WTC11 (cell line): ENCODE measurements around the gene WNT11. TPM values are rescaled to one million over a fixed set of nuclear protein-coding genes. Genes with fewer than 3 reads are reported as not detected.

Experiments
- ATAC-seq: fragments of 200-7000 bp; cut with Tn5 transposase; 2 replicates; pipeline ENCODE4 v1.10.0; 2021; ENCODE audit warnings: mild to moderate bottlenecking, moderate library complexity
- CTCF ChIA-PET: fragments of 300-600 bp; sonication (Branson Sonifier 250); formaldehyde crosslinking; loops from one replicate; lab custom pipeline; 2021; ENCODE audit warnings: antibody characterized with exemption; lab: Charles Lee
- POLR2A ChIA-PET: fragments of 350-600 bp; sonication (Branson Sonifier 250); formaldehyde crosslinking; loops from one replicate; lab custom pipeline; 2021; ENCODE audit warnings: antibody characterized with exemption; lab: Charles Lee
- DNase-seq: peaks from one replicate; pipeline ENCODE4 v3.0.0; 2021; ENCODE audit warnings: low spot score
- H3K27ac Mint-ChIP-seq: 2 replicates; pipeline ENCODE4 v1.8.0; 2021; ENCODE audit warnings: mixed read lengths
- H3K27me3 Mint-ChIP-seq: 2 replicates; pipeline ENCODE4 v1.8.0; 2021; ENCODE audit warnings: low read depth, mild to moderate bottlenecking, moderate library complexity, mixed read lengths
- H3K36me3 Mint-ChIP-seq: 2 replicates; pipeline ENCODE4 v1.8.0; 2021; ENCODE audit warnings: mixed read lengths
- H3K4me1 Mint-ChIP-seq: 2 replicates; pipeline ENCODE4 v1.8.0; 2022; ENCODE audit warnings: mixed read lengths
- H3K4me3 Mint-ChIP-seq: 2 replicates; pipeline ENCODE4 v1.8.0; 2021; ENCODE audit warnings: mild to moderate bottlenecking, moderate library complexity, mixed read lengths
- H3K9me3 Mint-ChIP-seq: 2 replicates; pipeline ENCODE4 v1.8.0; 2021; ENCODE audit warnings: mixed read lengths
- ELF4 ChIP-seq: sonication (generic); formaldehyde crosslinking; IDR thresholded peaks from 2 replicates; pipeline ENCODE4 v1.8.1; 2022; ENCODE audit warnings: low read depth, mild to moderate bottlenecking, moderate library complexity, missing genetic modification reagents
- EMX1 ChIP-seq: fragments of 250-450 bp; sonication (Bioruptor Pico); IDR thresholded peaks from 2 replicates; pipeline ENCODE4 v1.8.0; 2021; ENCODE audit warnings: mild to moderate bottlenecking
- FOXP1 ChIP-seq: sonication (generic); formaldehyde crosslinking; IDR thresholded peaks from 2 replicates; pipeline ENCODE4 v1.8.0; 2022; ENCODE audit warnings: missing genetic modification reagents, mild to moderate bottlenecking, moderate library complexity, borderline replicate concordance
- GRHL2 ChIP-seq: fragments of 250-450 bp; sonication (Bioruptor Pico); IDR thresholded peaks from 2 replicates; pipeline ENCODE4 v1.8.0; 2022; ENCODE audit warnings: mild to moderate bottlenecking, moderate library complexity; ENCODE audit not compliant: insufficient replicate concordance, severe bottlenecking
- GTF2I ChIP-seq: fragments of 250-450 bp; sonication (Bioruptor Pico); conservative IDR thresholded peaks from 2 replicates; pipeline ENCODE4 v1.4.0; 2021; ENCODE audit warnings: mild to moderate bottlenecking
- IRF2 ChIP-seq: sonication (generic); formaldehyde crosslinking; IDR thresholded peaks from 2 replicates; pipeline ENCODE4 v1.8.0; 2022; ENCODE audit warnings: low read depth, missing genetic modification reagents, borderline replicate concordance
- JUN ChIP-seq: sonication (generic); formaldehyde crosslinking; IDR thresholded peaks from 2 replicates; pipeline ENCODE4 v1.8.0; 2023; ENCODE audit warnings: mild to moderate bottlenecking, missing genetic modification reagents
- MXD4 ChIP-seq: fragments of 250-450 bp; sonication (Bioruptor Pico); IDR thresholded peaks from 2 replicates; pipeline ENCODE4 v1.8.0; 2021; ENCODE audit warnings: mild to moderate bottlenecking, moderate library complexity, borderline replicate concordance
- NFATC4 ChIP-seq: fragments of 250-450 bp; sonication (Bioruptor Pico); IDR thresholded peaks from 2 replicates; pipeline ENCODE4 v1.9.0; 2021; ENCODE audit warnings: mild to moderate bottlenecking
- NR3C1 ChIP-seq: sonication (generic); formaldehyde crosslinking; conservative IDR thresholded peaks from 2 replicates; pipeline ENCODE4 v1.8.1; 2023; ENCODE audit warnings: low read depth, mild to moderate bottlenecking, missing genetic modification reagents
- RORB ChIP-seq: fragments of 250-450 bp; sonication (Bioruptor Pico); IDR thresholded peaks from 2 replicates; pipeline ENCODE4 v1.9.0; 2021; ENCODE audit warnings: mild to moderate bottlenecking
- SMAD4 ChIP-seq: sonication (generic); formaldehyde crosslinking; IDR thresholded peaks from 2 replicates; pipeline ENCODE4 v1.8.0; 2022; ENCODE audit warnings: mild to moderate bottlenecking, missing genetic modification reagents
- SP1 ChIP-seq: sonication (generic); formaldehyde crosslinking; conservative IDR thresholded peaks from 2 replicates; pipeline ENCODE4 v1.8.1; 2022; ENCODE audit warnings: missing genetic modification reagents
- STAT6 ChIP-seq: sonication (generic); formaldehyde crosslinking; conservative IDR thresholded peaks from 2 replicates; pipeline ENCODE4 v1.8.1; 2023; ENCODE audit warnings: mild to moderate bottlenecking, low read depth, missing genetic modification reagents, moderate library complexity
- ZNF138 ChIP-seq: sonication (generic); formaldehyde crosslinking; conservative IDR thresholded peaks from 2 replicates; pipeline ENCODE4 v1.8.1; 2022; ENCODE audit warnings: mild to moderate bottlenecking, moderate library complexity, missing genetic modification reagents
- ZNF281 ChIP-seq: sonication (generic); formaldehyde crosslinking; IDR thresholded peaks from 2 replicates; pipeline ENCODE4 v1.8.0; 2023; ENCODE audit warnings: mild to moderate bottlenecking, missing genetic modification reagents
- ZNF396 ChIP-seq: fragments of 250-450 bp; sonication (Bioruptor Pico); IDR thresholded peaks from 2 replicates; pipeline ENCODE4 v1.8.0; 2021; ENCODE audit warnings: mild to moderate bottlenecking, moderate library complexity, borderline replicate concordance
- ZNF423 ChIP-seq: fragments of 250-450 bp; sonication (Bioruptor Pico); IDR thresholded peaks from 2 replicates; pipeline ENCODE4 v2.1.2; 2022; ENCODE audit warnings: mild to moderate bottlenecking, moderate library complexity
- ZNF425 ChIP-seq: fragments of 250-450 bp; sonication (Bioruptor Pico); conservative IDR thresholded peaks from 2 replicates; pipeline ENCODE4 v1.9.0; 2021; ENCODE audit warnings: mild to moderate bottlenecking
- total RNA-seq: library from RNA; stranded (reverse); gene quantifications from 3 replicates; pipeline ENCODE4 v1.2.3, GENCODE V29; 2021

Gene WNT11
- total RNA-seq, 1 experiment from 2014 or later, result 0.79 TPM

GRCh38 chr11:76242004-76242779 lies 35.9 kb upstream of the WNT11 start:
- Mint-ChIP-seq H3K4me1 (peaks cover 23% of the 10 kb centered on the region), H3K36me3 (no peaks in the 10 kb centered on the region), H3K27me3 (peaks cover 34% of the 10 kb centered on the region), H3K4me3 (no peak overlapping the region), H3K27ac (no peak overlapping the region), H3K9me3 (no peaks in the 10 kb centered on the region)
- ChIA-PET POLR2A (no interaction called here), CTCF (interaction anchor here (1.2 to 2.9 kb wide), 5 partner anchors 14 to 76 kb away, joined by 3 to 48 read pairs (median 6); no protein-coding TSS in a partner anchor)
- ATAC-seq (no peak), DNase-seq (no peak)
- TF ChIP-seq SMAD4 (CRISPR knock-in tag), result no peak
- no peak for TF ChIP-seq ZNF138
- no peak for TF ChIP-seq ZNF396 (CRISPR knock-in tag)
- no peak for TF ChIP-seq SP1 (CRISPR knock-in tag)
- no peak for TF ChIP-seq ZNF425 (CRISPR knock-in tag)
- no peak for TF ChIP-seq ELF4
- no peak for TF ChIP-seq RORB
- no peak for TF ChIP-seq ZNF281 (CRISPR knock-in tag)
- TF ChIP-seq NR3C1 (CRISPR knock-in tag), result no peak
- no peak for TF ChIP-seq EMX1 (CRISPR knock-in tag)
- no peak for TF ChIP-seq FOXP1 (CRISPR knock-in tag)
- TF ChIP-seq JUN (CRISPR knock-in tag), result no peak
- TF ChIP-seq ZNF423 (CRISPR knock-in tag), result no peak
- TF ChIP-seq STAT6 (CRISPR knock-in tag), result no peak
- TF ChIP-seq GTF2I (CRISPR knock-in tag), result no peak
- no peak for TF ChIP-seq MXD4
- TF ChIP-seq NFATC4 (CRISPR knock-in tag), result no peak
- TF ChIP-seq GRHL2, result no peak
- no peak for TF ChIP-seq IRF2 (CRISPR knock-in tag)
